Measurements from ENCODE around the gene PRKG1.
"Not testable (repeated sequence)": the region's sequence is repeated elsewhere in the genome, so short reads cannot be mapped to it uniquely, and the experiment has no call there.

The PRKG1 gene

DNA sequence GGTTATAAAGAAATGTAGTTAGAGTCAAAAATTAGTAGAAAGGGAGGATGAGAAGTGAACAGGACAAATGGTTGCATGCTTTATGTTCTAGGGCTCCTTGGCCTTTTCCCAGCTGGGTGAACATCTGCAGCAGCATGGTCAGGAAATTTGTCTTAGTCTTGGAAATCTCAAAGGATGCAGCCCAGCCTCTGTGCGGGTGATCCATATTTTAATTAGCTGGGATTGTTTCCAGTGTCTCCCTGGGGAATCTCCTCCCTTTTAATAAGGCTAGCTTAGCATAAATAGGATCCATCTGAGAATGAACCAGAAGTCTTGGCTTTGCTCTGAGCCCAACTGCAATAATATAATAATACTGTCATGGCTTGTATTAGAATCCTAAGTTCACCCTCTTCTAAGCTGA lies 198.3 kb downstream of the PRKG1 start:
- no peak for DNase-seq (ENCODE audit: low spot score)

DNA sequence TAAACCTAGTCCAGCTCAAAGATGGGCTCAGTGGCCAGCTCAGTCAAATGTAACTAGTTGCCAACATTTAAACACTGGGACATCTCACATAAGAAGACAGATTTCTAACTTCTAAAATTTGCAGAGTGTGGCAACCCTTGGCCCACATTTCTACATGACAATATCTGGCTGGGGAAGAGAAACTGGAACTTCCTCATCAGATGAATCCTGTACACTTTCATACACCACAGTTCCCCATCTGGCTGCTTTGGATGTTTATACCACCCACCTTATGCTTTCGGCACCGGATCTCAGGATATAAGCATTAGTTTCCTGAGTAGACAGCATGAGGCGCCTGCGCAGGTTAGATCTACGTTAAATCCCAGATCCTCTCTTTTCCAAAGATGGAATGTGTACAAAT lies 199.3 kb downstream of the PRKG1 start:
- no peak for DNase-seq (ENCODE audit: low spot score)

DNA sequence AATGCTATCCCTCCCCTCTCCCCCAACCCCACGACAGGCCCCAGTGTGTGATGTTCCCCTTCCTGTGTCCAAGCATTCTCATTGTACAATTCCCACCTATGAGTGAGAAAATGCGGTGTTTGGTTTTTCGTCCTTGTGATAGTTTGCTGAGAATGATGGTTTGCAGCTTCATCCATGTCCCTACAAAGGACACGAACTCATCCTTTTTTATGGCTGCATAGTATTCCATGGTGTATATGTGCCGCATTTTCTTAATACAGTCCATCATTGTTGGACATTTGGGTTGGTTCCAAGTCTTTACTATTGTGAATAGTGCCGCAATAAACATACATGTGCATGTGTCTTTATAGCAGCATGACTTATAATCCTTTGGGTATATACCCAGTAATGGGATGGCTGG lies 201.8 kb downstream of the PRKG1 start:
- DNase-seq (ENCODE audit: low spot score), result not testable (repeated sequence)

DNA sequence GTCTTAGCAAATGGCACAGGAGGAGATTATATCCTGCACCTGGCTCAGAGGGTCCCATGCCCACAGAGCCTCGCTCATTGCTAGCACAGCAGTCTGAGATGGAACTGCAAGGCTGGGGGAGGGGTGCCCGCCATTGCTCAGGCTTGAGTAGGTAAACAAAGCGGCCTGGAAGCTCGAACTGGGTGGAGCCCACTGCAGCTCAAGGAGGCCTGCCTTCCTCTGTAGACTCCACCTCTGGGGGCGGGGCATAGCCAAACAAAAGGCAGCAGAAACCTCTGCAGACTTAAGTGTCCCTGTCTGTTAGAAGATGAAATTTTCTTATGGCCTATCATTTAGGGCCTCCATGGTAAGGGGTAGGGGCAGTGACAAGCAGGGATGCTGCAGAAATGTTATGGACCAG lies 207.1 kb downstream of the PRKG1 start:
- not testable (repeated sequence) for DNase-seq (ENCODE audit: low spot score)

DNA sequence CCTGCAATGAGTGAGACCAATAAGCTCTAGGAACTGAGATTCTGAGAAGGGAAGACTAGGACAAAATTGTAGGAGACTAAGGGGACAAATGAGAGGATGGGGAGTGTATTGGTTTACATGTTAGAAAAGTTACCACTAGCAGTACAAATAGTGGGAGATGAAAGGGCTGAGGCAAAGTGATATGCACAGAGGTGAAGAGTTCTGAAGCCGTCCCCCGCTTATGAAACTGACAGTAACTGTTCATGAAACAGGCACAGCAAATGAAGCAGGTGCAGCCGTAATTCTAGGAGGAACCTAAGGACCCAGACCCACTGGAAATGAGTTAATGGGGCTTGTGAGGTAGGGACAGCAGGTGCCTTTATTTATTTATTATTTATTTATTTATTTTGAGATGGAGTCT lies 211.3 kb downstream of the PRKG1 start:
- no peak for DNase-seq (ENCODE audit: low spot score)

DNA sequence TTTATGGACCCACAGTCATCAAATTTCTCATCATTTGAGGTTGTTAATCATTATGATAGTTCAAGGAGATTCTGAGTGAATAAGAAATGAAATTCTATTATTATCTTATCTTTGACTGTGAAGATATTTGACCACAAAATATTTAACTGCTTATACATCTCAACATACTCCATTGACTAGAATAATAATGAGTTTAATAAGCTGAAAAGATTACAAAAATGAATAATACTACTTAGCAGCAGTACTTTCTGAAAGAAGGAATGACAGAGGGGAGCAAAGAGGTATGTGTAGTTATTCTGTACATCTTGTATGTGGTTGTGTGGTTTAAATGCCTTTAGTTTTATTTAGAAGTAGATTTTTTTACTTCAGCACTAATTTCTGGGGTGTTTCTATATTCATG lies 214.2 kb downstream of the PRKG1 start:
- no peak for DNase-seq (ENCODE audit: low spot score)

DNA sequence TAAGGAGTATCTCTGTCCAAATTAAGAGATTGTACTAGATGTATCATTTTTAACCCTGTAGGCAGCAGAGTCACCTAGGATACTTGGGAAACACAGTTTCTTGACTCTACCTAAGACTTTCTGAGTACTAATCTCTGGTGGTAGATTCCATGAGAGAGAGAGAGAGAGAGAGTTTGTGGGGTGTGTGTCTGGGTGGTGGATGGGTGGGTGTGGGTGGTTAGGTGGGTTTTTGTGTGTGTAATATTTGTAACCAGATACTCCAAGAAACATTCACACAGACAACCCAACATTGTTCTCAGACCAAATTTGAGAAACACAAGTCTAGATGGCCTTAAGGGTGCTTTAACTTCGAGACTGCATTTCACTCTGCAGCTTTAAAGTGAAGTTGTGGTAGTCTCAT lies 215.2 kb downstream of the PRKG1 start:
- DNase-seq (ENCODE audit: low spot score), result no peak

DNA sequence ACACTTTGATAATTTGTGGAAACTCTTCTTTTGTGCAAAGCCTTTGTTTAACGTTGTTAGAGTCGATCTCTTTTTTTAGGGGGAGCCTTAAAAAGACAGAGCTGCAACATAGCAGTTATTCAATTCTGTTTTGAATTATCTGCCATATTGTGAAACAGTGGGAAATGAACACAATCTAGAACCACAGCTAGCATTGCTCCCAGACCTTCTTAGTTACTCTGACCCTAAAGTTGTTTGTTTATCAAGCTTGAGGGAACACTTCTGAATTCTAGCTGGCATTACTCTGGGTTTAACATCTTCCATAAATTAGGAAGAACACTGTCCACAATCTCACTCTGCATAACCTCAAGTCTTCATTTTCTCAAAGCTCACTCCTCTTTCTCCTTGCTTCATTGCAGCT lies 217.7 kb downstream of the PRKG1 start:
- no peak for DNase-seq (ENCODE audit: low spot score)

DNA sequence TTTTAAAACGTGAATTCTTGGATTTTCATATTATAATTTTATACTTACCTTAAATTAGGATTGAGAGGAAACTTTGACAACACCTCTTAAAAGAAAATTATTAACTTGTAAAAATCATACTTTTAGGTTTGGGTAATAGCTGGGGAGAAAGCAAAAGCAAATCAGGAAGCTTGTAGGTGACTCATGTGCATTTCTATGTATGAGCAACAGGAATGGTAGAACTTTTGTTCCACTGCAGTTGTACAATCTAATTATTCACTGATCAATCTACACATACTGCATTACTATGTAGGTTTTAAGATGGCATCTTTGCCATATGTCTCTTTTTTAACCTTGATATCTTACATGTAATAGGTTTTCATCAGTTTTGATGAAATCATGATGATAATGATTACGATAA lies 223.2 kb downstream of the PRKG1 start:
- DNase-seq (ENCODE audit: low spot score), result no peak

DNA sequence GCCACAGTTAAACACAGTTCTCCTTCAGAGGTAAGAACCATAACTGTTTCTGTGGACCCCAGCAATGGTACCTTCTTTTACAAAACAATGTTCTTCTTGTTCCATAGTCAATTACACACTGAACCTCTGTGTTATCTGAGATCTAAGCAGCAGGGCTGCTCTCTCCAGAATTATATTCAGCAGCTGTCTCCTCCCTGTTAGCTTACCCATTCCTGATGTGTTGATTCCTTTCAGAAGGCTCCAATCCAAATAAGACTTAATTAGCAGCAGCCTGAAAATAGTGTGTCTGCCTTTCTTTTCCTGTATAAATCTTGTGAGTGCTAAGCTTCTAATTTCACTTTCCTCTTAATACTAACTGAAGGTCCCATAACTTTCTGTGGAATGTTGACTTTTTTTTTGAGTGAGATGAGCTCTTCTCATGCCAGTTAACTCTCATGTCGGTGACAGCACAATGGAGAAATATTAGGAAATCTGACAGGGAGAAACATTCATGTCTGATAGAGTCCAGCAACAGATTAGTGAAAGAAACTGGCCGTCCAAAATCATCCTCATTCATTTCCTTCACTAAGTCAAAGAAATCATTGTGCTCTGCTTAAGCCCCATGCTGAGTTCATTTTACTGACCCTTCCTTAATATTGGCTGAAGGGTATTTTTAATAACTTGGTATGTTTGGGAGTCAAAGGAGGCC lies 226.5 kb downstream of the PRKG1 start:
- no peak for DNase-seq (ENCODE audit: low spot score)

DNA sequence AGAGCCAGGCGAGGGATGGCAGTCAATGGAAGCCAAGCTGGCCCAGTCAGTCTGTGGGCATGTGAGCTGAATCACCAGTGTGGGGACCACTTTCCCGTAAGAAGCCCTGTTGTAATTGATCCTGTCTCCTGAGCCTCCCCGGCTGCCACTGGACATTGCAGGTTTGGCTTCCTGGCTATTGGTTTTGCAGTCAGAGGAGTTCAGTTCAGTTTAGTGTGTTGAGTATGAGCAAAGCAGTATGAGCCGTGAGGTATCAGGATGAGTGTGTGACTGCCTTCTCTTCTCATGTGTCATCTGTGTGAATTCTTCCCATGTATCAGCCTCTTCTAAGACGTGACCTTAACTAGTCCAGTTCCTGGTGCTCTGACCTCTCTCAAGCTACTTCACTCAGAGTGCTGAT lies 227.4 kb downstream of the PRKG1 start:
- DNase-seq (ENCODE audit: low spot score), result no peak

DNA sequence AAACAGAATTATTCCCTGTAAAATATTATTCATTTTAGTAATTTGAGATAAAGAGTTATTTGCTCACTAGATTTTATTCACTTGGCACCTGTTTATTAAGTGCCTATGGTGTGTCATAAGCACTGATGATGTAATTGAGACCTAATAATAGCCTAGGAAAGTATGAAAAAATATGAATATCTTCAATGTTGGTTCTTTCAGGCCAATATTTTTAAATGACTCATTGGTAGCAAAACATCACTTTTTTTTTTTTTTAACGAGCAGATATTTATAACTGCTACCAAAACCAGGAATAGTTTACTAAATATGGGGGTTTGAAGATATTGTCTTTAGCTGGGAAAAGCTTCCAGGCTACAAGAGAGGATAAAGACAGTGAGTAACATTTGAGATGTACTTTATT lies 228.0 kb downstream of the PRKG1 start:
- no peak for DNase-seq (ENCODE audit: low spot score)

DNA sequence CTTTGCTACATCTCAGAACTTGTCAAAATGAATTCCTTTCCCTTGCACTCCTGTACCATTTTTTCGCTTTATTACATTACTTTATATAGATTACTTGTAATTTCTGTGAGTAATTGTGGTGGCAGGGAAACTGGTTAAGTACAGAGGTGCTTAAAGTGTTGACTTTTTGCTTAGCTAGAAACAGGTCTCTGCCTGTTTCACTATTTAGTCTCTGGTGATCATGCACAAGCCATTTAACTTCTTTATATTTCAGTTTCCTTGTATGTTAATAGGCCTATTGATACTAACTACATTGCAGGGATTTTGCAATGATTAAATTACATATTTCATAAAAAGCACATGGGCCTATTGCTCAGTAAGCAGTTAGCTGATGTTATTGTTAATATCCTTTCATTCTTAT lies 233.8 kb downstream of the PRKG1 start:
- DNase-seq (ENCODE audit: low spot score), result no peak

DNA sequence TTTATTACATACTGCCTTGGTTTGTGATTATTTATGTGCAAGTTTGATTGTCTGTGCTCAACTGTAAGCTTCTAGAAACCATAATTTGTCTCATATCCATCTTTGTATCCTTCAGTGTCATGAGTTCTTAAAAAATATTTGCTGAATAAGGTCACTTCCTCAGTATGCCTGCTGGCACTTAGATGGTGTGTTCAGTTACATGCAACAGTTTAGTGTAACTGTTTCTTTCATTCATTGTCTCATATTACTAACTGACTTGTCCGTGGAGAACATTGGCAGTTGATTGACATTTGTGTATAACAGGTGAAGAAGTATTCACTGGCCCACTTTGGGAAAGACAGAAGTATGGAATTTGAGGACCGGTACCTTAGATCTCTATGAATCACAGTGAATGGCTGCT lies 236.9 kb downstream of the PRKG1 start:
- no peak for DNase-seq (ENCODE audit: low spot score)

DNA sequence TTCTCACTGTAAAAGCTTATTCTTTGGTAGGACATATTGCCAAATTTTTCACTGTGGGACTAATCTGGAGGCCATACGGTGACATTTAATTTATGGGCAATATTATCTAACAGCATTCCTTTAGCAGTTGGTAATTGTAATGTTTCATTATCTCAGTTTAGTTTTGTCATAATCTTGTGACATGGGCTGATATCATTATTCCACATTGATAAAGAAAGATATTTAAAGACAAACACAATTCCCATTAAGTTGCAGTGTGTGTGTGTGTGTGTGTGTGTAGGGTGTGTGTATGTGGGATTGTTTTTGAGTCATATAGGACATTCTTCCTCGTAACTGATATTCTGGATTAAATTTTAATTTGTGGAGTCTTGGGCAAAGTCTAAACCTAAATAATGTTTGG lies 238.5 kb downstream of the PRKG1 start:
- no peak for DNase-seq (ENCODE audit: low spot score)

DNA sequence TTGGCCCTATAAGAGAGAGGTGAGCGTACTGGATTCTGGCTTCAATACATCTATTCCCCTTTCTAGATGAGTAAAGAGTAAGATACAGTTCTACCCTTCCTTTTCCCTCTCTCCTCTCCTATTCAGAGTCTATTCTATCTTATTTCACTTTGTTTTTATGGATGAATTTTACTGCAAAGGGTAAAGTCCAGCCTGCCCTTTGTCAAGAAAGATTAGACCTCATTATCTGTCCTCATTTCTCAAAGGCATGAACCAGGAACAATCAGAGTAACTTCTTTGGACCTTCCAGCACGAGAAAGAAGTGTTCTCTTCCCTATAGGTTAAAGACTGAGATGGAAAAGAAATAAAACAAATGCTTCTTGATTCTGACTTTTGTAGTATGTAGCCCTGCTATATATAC lies 239.0 kb downstream of the PRKG1 start:
- DNase-seq (ENCODE audit: low spot score), result no peak

DNA sequence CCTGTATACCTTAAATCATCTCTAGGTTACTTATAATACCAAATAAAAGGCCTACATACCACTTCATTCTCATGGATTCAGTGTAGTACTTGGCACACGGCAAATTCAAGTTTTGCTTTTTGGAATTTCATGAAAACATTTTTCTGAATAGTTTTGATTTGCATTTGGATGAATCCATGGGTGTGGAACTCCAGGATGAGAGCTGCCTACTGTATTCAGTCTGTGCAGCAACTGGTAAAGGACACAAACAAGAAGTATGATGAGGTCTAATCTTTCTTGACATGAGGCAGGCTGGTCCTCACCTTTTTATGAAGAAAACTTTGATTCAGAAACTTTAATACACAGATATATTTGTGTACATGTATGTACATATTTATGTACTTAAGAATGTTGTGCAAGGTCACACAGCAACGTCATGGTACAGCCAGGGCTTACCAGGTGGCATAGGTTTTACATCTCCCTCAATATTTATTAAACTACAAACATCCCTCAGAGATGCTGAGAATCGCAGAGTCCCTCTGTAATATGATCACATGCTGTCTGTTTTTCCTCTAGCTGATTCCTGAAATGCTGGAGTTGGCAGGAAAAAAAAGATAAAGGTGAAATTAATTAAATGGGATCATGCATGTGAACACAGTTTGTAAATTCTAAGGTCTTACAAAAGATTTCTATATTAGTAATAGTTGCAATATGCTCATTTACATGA lies 239.6 kb downstream of the PRKG1 start:
- no peak for DNase-seq (ENCODE audit: low spot score)

DNA sequence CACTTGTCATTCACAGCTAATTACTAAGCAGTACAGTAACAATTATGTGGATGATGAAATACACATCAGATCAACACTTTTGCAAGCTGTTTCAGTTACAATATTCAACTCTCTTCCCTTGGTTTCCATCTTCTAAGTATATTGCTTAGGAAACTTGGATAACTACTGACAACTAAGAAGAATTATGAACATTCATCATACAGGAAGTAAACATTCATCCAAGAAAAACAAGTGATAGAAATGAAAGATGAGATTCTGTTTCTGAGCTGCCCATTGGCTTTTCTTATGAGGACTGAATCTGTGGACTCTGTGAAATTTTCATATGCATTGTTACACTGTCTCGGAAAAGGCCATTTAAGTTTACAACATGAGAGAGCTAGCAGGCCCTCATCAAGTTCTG lies 240.2 kb downstream of the PRKG1 start:
- DNase-seq (ENCODE audit: low spot score), result no peak

DNA sequence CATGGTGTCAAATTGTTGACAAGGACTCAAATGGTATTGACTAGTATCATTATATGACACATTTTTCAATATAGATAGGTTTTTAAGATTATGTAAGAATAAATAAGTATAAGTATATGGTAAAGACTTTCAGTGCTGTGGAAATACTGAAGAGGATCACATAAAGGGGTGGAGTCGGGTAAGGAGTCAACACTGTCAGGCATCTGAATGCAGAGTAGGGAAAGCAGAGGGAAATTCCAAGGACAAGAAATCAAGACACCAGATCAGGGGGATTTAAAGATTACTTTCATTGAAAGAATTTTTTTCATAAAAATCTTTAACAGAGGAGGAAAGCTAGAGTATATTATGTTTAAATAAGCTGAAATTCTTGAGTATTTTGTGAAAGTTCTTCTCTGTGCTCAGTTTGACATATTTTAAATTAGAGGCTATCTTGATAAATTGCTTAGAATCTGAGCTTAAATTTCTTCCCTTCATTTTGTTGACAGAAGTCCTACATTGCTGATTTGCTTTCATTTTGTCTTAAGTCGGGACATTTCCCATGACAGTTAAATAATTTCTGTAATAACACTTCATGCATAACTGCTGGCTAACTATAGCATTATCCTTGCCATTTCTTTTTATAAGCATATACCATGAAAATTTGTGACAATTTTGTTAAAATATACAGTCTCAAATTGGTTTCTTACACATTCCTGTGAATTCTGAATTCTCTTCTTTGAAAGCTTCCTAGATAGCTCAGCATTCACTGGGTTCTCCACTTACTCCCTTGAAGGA lies 244.3 kb downstream of the PRKG1 start:
- no peak for DNase-seq (ENCODE audit: low spot score)

DNA sequence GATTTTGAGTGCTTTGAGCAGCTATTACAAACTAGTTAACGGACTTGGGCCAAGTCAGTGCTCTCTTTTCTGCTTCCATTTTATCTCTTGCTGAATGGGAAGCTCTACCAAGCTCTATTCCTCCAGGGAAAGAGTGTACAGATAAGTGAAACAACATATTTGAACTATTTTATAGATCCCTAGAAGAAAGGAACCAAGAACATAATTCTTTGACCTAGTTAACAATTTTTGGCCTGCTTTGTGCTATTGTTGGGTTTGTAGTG lies 244.8 kb downstream of the PRKG1 start:
- no peak for DNase-seq (ENCODE audit: low spot score)

DNA sequence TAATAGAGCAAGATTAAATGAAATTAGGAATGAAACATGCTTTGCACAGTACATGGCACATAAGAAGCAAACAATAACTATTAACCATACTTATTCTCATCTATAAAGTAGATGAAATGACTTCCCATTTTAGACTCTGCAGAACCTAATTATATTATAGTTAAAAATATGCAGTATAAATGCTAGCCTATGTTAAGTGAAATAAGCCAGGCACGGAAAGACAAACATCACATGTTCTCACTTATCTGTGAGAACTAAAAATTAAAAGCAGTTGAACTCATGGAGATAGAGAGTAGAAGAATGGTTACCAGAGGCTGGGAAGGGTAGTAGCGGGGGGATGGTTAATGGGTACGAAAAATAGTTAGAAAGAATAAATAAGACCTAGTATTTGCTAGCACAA lies 247.0 kb downstream of the PRKG1 start:
- DNase-seq (ENCODE audit: low spot score), result no peak

DNA sequence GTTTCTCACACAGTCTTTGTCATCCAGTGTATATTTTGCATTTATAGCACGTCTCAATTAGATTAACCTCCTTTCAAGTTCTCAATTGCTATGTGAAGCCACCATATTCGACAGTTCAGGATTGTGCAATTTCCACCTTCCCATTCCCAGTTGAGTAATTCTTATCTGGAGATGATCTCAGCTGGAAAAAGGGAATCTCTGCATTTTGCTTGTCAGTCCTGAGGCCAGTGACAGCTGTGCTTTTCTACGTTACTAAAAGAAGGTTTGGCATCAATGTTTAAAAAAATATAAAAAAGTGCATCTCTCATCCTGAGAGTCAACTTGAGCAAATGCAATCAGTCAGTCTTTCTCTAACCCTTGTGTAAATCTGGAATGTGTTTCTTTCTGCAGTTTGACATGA lies 247.7 kb downstream of the PRKG1 start:
- no peak for DNase-seq (ENCODE audit: low spot score)

DNA sequence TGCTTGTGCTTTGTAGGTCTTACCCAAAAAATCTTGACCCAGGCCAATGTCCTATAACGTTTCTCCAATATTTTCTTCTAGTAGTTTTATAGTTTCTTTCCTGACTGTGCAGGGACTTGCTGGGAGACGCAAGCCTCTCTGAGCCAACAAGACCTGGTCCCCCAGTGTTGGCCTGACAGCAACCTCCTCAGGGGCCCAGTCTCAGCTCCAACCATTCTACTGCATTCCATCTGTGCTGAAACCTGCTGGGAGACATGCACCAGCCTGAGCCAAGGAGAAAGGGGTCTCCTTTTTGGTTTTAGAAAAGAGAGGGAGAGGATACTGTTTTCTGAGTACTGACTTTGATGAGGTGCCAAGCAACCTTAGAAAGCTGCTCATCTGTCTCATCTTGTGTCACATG lies 251.4 kb downstream of the PRKG1 start:
- DNase-seq (ENCODE audit: low spot score), result no peak

DNA sequence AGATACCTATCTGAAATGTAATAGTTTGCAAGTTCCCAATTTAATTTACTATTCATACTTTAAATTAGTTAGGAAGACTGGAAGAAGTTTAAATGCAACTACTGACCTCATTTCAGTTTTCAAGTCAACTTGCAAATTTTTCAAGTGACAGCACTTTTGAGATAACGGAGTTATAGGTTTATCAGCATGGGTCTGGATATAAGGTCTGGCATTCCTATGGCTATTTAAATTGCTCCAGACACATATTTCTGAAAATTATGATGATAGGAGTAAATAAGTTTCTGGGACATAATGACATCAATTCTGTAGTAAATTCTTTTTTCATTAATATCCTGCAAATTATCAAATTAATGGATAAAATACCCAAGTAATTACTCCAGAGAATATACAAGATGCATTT lies 251.9 kb downstream of the PRKG1 start:
- DNase-seq (ENCODE audit: low spot score), result no peak

Measured in SW480 (cell line).